GM12875 (cell line): ENCODE results near the gene AXIN1.
A peak's percentile ranks its signal among the peaks of the same experiment; 100 is the strongest.
"Not testable (repeated sequence)": the region's sequence is repeated elsewhere in the genome, so short reads cannot be mapped to it uniquely, and the experiment has no call there.

Experiments
- H3K4me3 ChIP-seq: one replicate; pipeline ENCODE4 v1.5.1; 2011; ENCODE audit warnings: low read depth, low read length, control low read depth
- CTCF ChIP-seq: IDR thresholded peaks from 2 replicates; pipeline ENCODE4 v1.5.1; 2011; ENCODE audit warnings: low read depth, mild to moderate bottlenecking, control low read depth, inconsistent platforms, low read length, moderate library complexity, borderline replicate concordance; ENCODE audit not compliant: insufficient read depth

AXIN1 gene

GRCh38 chr16:353404-354290, 1.1 kb upstream of the AXIN1 start:
- no peak for TF ChIP-seq CTCF
- H3K4me3 ChIP-seq = peak overlapping the region; percentile 59

- no peak for TF ChIP-seq CTCF
- peak overlapping the region; percentile 78 for H3K4me3 ChIP-seq
Measured at GRCh38 chr16:351804-352520, 561 bp downstream of the AXIN1 start.

DNA sequence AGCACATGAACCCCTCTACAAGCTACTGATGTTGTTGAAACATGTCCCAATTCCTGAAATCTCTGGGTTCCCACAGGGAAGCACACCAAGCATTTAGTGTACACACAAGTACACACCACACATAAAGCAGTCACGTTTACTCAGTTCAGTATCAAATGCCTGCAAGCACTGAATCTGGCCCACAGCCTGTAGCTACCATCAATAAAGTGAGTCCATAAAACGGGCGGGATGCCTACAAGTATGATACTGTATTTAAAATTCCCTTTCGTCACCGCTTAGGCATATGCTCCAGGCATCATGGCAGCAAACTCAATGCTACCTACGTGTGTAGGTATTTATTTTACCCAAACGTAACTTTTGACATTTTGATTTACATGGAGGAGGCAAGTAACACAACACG, 2.3 kb downstream of the AXIN1 start:
- TF ChIP-seq CTCF = no peak
- H3K4me3 ChIP-seq = no peak overlapping the region

- H3K4me3 ChIP-seq = no peak overlapping the region
- no peak for TF ChIP-seq CTCF
Measured at GRCh38 chr16:349211-349610, 3.3 kb downstream of the AXIN1 start.

DNA sequence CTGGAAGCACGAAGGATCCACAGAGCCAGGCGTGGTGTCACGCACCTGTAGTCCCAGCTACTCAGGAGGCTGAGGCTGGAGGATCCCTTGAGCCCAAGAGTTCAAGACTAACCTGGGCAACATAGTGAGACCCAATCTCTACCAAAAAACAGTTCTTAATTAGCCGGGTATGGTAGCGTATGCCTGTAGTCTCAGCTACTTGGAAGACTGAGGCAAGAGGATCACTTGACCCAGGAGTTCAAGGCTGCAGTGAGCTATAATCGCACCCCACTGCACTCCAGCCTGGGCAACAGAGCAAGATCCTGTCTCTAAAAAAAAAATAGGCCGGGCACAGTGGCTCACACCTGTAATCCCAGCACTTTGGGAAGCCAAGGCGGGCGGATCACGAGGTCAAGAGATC, 4.0 kb downstream of the AXIN1 start:
- not testable (repeated sequence) for H3K4me3 ChIP-seq

GRCh38 chr16:347203-347602, 5.3 kb downstream of the AXIN1 start:
- TF ChIP-seq CTCF = no peak
- H3K4me3 ChIP-seq = no peak overlapping the region

DNA sequence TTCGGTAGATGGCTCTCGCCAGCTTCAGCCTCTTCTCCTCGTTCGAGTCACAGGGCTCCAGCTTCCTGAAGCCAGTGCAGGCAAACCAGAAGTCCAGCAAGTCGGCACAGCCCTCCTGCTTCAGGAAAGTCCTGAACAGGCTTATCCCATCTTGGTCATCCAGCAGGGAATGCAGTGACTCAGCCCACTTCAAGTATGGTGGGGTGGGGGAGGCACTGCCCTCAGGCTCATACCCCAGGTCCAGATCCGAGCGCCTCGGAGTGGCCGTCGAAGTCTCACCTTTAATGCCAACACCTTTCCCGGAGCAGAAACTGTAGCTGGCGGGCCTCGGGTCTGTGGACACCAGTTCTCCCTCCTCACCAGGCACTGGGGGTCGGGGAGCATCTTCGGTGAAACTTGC, 5.9 kb downstream of the AXIN1 start:
- TF ChIP-seq CTCF = no peak
- H3K4me3 ChIP-seq = no peak overlapping the region
